ENCODE results near the gene FLRT1.

Gene FLRT1

GRCh38 chr11:64007160-64007628, 28.5 kb upstream of the FLRT1 start:
- DNase-seq (ENCODE audit: low read depth): no peak

GRCh38 chr11:64007629-64008282, 28.0 kb upstream of the FLRT1 start:
- DNase-seq (ENCODE audit: low read depth): no peak

- DNase-seq (ENCODE audit: low read depth): no peak
Observed at GRCh38 chr11:64008283-64008913, 27.3 kb upstream of the FLRT1 start.

GRCh38 chr11:64008914-64009633, 26.7 kb upstream of the FLRT1 start:
- DNase-seq (ENCODE audit: low read depth): no peak

- no peak for DNase-seq (ENCODE audit: low read depth)
Observed at GRCh38 chr11:64009710-64010109, 26.0 kb upstream of the FLRT1 start.

- DNase-seq (ENCODE audit: low read depth): no peak
Observed at GRCh38 chr11:64010783-64011182, 24.9 kb upstream of the FLRT1 start.

- no peak for DNase-seq (ENCODE audit: low read depth)
Observed at GRCh38 chr11:64011371-64011770, 24.4 kb upstream of the FLRT1 start.

GRCh38 chr11:64013141-64013896, 22.4 kb upstream of the FLRT1 start:
- DNase-seq (ENCODE audit: low read depth): no peak

- DNase-seq (ENCODE audit: low read depth): no peak
Observed at GRCh38 chr11:64014356-64014755, 21.4 kb upstream of the FLRT1 start.

GRCh38 chr11:64015510-64015909, 20.2 kb upstream of the FLRT1 start:
- no peak for DNase-seq (ENCODE audit: low read depth)

GRCh38 chr11:64015935-64016845, 19.5 kb upstream of the FLRT1 start:
- no peak for DNase-seq (ENCODE audit: low read depth)

GRCh38 chr11:64017945-64018224, 17.8 kb upstream of the FLRT1 start:
- no peak for DNase-seq (ENCODE audit: low read depth)

GRCh38 chr11:64018310-64018709, 17.4 kb upstream of the FLRT1 start:
- no peak for DNase-seq (ENCODE audit: low read depth)

- no peak for DNase-seq (ENCODE audit: low read depth)
Observed at GRCh38 chr11:64019106-64020037, 16.4 kb upstream of the FLRT1 start.

- DNase-seq (ENCODE audit: low read depth): no peak
Observed at GRCh38 chr11:64020976-64021756, 14.6 kb upstream of the FLRT1 start.

GRCh38 chr11:64021757-64022093, 14.0 kb upstream of the FLRT1 start:
- DNase-seq (ENCODE audit: low read depth): no peak

- no peak for DNase-seq (ENCODE audit: low read depth)
Observed at GRCh38 chr11:64022125-64022784, 13.5 kb upstream of the FLRT1 start.

GRCh38 chr11:64023712-64024710, 11.7 kb upstream of the FLRT1 start:
- no peak for DNase-seq (ENCODE audit: low read depth)
